Activated CD8-positive, alpha-beta memory T cell treated with anti-CD3 and anti-CD28 coated beads, Interleukin-2, amount 50 U/mL, for 4 hours (primary cell): ENCODE data around the gene KIAA0586.
"Not testable (repeated sequence)": the region's sequence is repeated elsewhere in the genome, so short reads cannot be mapped to it uniquely, and the experiment has no call there.

Source experiments
- DNase-seq: peaks from one replicate; pipeline ENCODE4 v3.0.0-alpha.2; 2020

Gene KIAA0586

GRCh38 chr14:58465421-58465820, 37.9 kb downstream of the KIAA0586 start:
- DNase-seq: no peak

GRCh38 chr14:58466459-58466858, 38.9 kb downstream of the KIAA0586 start:
- no peak for DNase-seq

- DNase-seq: no peak
Observed at GRCh38 chr14:58467575-58467974, 40.1 kb downstream of the KIAA0586 start.

- no peak for DNase-seq
Observed at GRCh38 chr14:58469309-58469708, 41.8 kb downstream of the KIAA0586 start.

GRCh38 chr14:58476320-58476719, 48.8 kb downstream of the KIAA0586 start:
- no peak for DNase-seq

GRCh38 chr14:58477653-58478052, 50.1 kb downstream of the KIAA0586 start:
- no peak for DNase-seq

GRCh38 chr14:58478329-58478728, 50.8 kb downstream of the KIAA0586 start:
- DNase-seq: not testable (repeated sequence)

- no peak for DNase-seq
Observed at GRCh38 chr14:58479975-58480374, 52.5 kb downstream of the KIAA0586 start.

GRCh38 chr14:58484176-58484575, 56.7 kb downstream of the KIAA0586 start:
- DNase-seq: no peak

- no peak for DNase-seq
Observed at GRCh38 chr14:58488550-58488949, 61.0 kb downstream of the KIAA0586 start.

- DNase-seq: no peak
Observed at GRCh38 chr14:58491593-58491992, 64.1 kb downstream of the KIAA0586 start.

GRCh38 chr14:58492044-58492443, 64.5 kb downstream of the KIAA0586 start:
- no peak for DNase-seq

GRCh38 chr14:58501214-58501816, 73.8 kb downstream of the KIAA0586 start:
- DNase-seq: no peak

GRCh38 chr14:58513272-58513671, 85.8 kb downstream of the KIAA0586 start:
- no peak for DNase-seq

- DNase-seq: no peak
Observed at GRCh38 chr14:58517592-58517991, 90.1 kb downstream of the KIAA0586 start.

- not testable (repeated sequence) for DNase-seq
Observed at GRCh38 chr14:58525691-58526090, 98.2 kb downstream of the KIAA0586 start.

- no peak for DNase-seq
Observed at GRCh38 chr14:58533446-58533845, 105.9 kb downstream of the KIAA0586 start.

- no peak for DNase-seq
Observed at GRCh38 chr14:58535044-58535443, 107.5 kb downstream of the KIAA0586 start.

GRCh38 chr14:58537004-58537403, 109.5 kb downstream of the KIAA0586 start:
- DNase-seq: no peak

GRCh38 chr14:58540749-58541632, 113.5 kb downstream of the KIAA0586 start:
- DNase-seq: no peak

- DNase-seq: no peak
Observed at GRCh38 chr14:58541633-58542022, 114.1 kb downstream of the KIAA0586 start.

GRCh38 chr14:58543253-58543652, 115.7 kb downstream of the KIAA0586 start:
- no peak for DNase-seq

GRCh38 chr14:58547649-58548048, 120.1 kb downstream of the KIAA0586 start:
- DNase-seq: no peak

- no peak for DNase-seq
Observed at GRCh38 chr14:58549105-58549757, 121.7 kb downstream of the KIAA0586 start.
